Breast epithelium (tissue), 3 donors: ENCODE data around the gene ANKRD23.

ENCODE experiments used
- POLR2A ChIP-seq: fragments of 450-650 bp; IDR thresholded peaks from one replicate; pipeline ENCODE4 v1.6.1; 2016; ENCODE audit warnings: antibody characterized with exemption, mild to moderate bottlenecking, moderate library complexity
- POLR2AphosphoS5 ChIP-seq, 3 donors: sonication (generic); formaldehyde crosslinking; IDR thresholded peaks; one replicate each; pipeline ENCODE4 v1.6.1; 2017; ENCODE audit warnings: antibody characterized with exemption in 3 of 3
- TF ChIP-seq, protein P1 (sequence below), 3 donors: fragments of 450-650 bp; IDR thresholded peaks; one replicate each; pipeline ENCODE4 v1.5.1; 2016 to 2017; ENCODE audit warnings: antibody characterized with exemption in 3 of 3, mild to moderate bottlenecking in 3 of 3, moderate library complexity in 3 of 3

DNA sequence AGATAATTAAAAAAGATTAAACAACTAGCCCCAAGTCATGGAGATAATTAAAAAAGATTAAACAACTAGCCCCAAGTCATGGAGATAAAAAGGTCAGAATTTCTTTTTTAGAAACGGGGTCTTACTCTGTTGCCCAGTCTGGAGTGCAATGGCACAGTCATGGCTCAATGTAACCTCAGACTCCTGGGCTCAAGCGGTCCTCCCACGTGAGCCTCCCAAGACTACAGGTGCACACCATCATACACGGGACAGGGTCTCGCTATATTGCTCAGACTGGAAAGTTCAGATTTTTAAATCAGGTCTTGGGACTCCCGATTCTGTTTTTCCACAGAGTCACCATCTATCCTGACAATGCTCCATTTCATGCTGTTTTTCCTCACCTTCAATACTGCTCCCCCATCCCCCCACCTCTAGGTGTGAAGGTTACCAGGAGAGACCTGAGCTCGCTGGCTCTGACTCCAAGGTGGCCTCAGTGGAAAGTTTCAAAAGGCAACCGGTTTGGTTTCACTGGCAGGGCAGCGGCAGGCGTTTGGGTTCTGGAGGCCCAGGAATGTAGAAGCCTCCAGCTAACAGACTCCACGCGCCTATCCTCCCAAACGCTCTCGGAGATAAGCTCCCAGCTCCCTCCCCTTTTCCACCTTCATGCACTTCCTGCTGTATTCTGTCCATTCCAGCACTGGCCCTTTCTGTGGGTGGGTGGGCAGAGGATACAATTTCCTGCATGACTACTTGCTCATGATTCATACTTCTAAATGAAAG is 28.9 kb upstream of the ANKRD23 start:
- TF ChIP-seq, protein P1, sequence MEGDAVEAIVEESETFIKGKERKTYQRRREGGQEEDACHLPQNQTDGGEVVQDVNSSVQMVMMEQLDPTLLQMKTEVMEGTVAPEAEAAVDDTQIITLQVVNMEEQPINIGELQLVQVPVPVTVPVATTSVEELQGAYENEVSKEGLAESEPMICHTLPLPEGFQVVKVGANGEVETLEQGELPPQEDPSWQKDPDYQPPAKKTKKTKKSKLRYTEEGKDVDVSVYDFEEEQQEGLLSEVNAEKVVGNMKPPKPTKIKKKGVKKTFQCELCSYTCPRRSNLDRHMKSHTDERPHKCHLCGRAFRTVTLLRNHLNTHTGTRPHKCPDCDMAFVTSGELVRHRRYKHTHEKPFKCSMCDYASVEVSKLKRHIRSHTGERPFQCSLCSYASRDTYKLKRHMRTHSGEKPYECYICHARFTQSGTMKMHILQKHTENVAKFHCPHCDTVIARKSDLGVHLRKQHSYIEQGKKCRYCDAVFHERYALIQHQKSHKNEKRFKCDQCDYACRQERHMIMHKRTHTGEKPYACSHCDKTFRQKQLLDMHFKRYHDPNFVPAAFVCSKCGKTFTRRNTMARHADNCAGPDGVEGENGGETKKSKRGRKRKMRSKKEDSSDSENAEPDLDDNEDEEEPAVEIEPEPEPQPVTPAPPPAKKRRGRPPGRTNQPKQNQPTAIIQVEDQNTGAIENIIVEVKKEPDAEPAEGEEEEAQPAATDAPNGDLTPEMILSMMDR (IDR thresholded peaks at IDR 0.05) = no peak
- TF ChIP-seq POLR2AphosphoS5 (IDR thresholded peaks at IDR 0.05) (no peak), POLR2A (no peak)
